GM04504 (cell line): Measurements from ENCODE around the gene ITPKC.
A peak's percentile ranks its signal among the peaks of the same experiment; 100 is the strongest.
"Not testable (repeated sequence)": the region's sequence is repeated elsewhere in the genome, so short reads cannot be mapped to it uniquely, and the experiment has no call there.

Experiments
- DNase-seq: peaks from one replicate; pipeline ENCODE4 v3.0.0-alpha.2; 2012; ENCODE audit warnings: low read depth

Gene ITPKC

DNA sequence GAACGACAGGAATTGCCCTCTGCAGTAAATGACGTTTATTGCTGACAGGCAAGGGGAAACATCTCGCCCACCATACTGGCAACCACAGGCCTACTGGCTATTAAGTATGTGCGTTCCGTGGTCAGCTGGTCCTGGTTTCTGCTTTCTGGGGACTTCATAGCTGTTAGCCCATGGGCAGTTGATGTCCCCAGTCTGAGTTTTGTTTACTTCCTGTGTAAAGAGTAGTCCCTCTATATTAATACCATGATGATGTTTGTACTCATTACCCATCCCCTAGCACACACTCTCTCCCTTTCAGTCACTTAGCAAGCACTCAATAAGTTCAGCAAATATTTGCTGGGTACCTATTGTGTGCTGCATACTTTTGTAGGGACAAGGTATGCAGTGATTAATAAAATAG is 52.0 kb downstream of the ITPKC start:
- DNase-seq: no peak

DNA sequence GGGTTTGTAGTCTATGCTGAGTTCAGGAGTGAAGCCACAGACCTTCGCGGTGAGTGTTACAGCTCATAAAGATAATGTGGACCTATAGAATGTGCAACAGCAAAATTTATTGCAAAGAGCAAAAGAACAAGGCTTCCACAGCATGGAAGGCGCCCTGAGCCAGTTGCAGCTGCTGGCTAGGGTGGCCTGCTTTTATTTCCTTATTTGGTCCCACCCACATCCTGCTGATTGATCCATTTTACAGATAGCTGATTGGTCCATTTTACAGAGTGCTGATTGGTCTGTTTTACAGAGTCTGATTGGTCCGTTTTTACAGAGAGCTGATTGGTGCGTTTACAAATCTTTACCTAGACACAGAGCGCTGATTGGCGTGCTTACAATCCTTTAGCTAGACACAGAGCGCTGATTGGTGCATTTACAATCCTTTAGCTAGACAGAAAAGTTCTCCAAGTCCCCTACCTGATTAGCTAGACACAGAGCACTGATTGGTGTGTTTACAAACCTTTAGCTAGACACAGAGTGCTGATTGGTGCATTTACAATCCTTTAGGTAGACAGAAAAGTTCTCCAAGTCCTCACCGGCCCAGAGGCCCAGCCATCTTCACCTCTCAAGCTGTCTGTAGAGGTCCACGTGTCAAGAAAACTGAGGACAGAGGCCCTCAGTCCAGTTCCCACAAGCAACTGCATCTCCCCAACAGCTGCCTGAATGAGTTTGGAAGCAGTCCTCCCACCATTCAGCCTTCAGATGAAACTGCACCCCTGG is 54.4 kb downstream of the ITPKC start:
- not testable (repeated sequence) for DNase-seq

DNA sequence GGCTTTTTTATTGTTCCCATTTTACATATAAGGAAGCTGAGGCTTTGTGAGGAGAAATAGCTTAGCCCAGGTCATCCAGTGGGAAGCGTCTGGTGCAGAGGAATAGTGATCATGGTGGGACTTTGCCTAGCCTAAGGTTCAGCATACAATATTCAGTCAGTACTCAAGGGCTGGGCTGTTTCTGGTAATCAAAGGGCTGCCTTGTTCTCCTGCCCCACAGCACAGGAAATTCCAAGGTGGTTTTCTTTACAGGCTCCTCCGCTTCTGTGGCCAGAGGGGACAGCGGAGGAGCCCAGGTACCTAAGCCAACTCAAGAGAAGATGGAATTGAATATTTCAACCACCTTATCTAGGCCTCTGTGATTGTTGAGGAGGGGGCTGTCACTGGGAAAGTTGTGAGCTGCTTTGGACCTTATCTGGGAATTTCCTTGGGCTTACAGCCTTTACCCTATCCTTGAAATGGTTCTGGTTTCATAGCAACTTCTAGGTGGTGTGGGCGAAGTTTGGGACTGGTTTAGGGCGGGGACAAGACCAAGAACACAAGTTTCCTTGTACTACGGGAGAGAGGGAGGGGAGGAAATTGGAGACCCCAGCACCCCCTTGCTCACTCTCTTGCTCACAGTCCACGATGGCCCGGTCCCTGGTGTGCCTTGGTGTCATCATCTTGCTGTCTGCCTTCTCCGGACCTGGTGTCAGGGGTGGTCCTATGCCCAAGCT is 58.2 kb downstream of the ITPKC start, which contains the start of gene MIA:
MIA (plus strand) TSS at position 606 of the 716 bp plus-strand sequence; CDS start at position 628, 22 bp downstream.
- no peak for DNase-seq

DNA sequence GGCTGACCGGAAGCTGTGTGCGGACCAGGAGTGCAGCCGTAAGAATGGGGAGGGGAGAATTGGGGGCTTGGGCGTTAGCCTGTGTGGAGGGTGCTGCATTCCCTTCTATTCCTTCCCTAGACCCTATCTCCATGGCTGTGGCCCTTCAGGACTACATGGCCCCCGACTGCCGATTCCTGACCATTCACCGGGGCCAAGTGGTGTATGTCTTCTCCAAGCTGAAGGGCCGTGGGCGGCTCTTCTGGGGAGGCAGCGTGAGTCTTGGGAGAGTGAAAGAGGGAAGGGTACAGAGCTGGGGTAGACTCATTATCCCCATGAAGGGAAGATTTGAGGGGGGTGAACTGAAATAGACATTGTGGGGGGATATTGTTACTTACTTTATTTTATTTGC is 58.7 kb downstream of the ITPKC start:
- no peak for DNase-seq

DNA sequence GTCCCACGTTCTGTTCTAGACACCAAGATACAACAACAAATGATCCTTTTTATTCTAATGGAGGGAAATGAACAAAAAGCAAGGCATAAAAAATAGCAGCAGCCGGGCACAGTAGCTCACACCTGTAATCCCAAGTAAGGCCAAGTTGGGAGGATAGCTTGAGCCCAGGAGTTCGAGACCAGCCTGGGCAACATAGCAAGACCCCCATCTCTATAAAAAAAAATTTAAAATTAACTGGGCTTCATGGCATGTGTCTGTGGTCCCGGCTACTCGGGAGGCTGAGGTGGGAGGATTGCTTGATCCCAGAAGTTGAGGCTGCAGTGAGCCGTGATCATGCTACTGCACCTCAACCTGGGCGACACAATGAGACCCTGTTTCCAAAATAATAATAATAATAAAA is 59.5 kb downstream of the ITPKC start:
- DNase-seq: no peak

DNA sequence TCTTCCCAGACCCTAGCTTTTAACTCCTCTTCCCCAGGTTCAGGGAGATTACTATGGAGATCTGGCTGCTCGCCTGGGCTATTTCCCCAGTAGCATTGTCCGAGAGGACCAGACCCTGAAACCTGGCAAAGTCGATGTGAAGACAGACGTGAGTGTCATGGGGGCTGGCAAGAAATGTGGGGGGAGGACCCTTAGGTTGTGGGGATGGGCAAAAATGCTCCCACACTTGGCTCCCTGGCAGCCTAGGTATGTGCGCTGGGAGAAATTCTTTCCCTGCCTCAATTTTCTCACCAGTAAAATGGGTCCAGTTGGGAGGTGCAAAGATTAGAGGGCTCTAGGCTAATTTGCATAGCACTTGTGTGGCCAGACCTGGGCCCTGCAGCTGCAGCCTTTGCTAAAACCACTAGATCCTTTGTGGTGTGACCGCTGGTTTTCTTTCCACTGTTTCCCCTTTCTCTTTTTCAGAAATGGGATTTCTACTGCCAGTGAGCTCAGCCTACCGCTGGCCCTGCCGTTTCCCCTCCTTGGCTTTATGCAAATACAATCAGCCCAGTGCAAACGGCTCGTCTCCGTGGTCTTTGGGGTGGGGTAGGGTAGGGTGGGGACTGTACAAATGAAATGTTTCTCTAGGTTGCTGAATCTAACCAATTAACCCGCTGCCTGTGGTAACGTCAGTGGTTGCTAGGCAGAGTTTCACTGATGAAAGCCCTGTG is 60.2 kb downstream of the ITPKC start:
- peak; percentile 85 for DNase-seq

DNA sequence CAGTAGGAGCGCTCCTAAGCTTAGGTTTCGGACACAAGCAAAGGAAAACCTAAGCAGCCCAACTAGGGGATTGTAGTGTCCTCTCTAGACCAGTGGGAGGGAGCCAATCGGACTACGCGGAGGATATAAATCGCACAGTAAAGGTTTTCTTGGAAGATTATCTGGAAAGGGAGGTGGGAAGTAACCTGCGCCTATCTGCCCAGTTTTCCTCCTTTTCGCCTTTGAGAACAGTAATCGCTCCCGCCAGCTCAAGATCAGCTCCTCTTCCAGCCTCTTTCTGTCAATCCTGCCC is 60.7 kb downstream of the ITPKC start:
- no peak for DNase-seq

DNA sequence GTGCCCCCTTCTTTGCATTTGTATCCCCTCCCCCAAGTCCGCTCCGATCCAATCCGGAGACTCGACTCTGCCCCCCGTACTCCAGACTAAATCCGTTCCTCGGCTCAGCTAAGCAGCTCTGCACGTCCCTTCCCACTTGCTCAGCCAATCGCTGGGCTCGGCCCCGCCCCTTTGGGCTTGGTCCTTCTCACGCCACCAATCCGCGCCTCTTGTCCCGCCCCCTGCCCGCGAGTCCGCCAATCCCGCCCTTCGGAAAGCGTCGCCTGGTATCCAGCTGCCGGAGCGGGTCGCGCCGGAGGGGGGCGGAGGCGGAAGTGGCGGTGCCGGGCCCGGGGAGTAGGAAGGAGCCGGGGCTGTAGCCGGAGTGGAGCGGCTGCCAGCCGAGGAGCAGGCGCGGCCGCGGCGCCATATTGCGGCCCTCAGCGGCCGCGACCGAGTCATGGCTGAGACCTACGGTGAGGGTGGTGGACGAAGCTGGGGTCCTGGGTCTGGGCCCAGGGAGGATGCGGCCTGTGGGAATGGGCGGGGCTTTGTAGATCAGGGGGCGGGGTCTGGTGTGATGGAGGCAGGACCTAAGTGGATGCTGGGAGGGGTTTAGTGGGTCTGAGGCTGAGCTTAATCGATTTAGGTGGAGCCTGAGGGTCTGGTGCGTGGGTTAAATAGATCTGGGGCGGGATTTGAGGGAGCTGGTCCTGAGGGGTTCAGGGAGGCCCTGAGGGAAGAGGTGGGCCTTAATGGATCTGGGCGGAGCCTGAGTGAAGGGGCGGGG is 61.2 kb downstream of the ITPKC start, which contains the start of gene RAB4B:
RAB4B (plus strand) TSS at position 311 of the 769 bp plus-strand sequence; CDS start at position 440, 129 bp downstream.
- peak; percentile 99 for DNase-seq

DNA sequence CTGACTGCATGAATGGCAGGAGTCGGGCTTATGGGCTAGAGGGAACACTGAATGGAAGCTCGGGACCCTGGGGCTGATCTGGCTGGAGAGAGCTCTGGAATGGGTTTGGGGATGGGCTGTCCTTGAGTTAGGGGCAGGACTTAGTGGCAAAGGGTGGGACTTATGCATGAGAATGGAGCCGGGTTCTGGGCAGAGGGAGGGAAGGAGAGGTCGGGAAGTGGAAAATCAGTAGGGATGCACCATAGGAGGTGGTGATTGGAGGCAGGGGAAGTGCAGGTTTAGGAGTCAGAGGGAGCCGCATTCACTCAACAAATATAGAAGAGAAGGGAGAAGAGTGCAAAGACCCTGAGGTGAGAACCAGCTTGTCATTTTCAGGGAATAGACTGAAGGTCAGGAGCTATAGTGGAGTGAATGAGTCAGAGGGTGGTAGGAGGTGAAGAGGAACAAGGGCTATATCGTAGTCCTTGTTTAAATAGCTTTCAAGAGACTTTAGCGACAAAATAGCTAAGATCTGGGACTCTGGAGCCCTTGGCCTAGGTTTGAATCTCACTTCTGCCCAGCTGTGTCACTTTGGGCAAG is 61.9 kb downstream of the ITPKC start:
- DNase-seq: no peak

DNA sequence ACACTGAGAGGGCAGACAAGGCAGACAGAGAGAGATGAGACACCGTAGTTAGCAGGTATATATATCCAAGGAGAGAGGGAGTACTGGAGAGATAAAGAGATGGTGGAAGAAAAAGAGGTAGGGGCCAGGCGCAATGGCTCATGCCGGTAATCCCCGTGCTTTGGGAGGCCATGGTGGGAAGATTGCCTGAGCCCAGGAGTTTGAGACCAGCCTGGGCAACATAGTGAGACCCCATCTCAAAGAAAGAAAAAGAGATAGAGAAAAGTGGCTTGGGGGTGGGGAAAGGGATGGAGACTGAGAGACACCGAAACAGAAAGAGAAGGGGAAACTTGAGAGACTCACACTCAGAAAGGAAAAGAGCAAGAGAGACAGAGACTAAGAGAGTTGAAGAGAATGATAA is 63.7 kb downstream of the ITPKC start:
- DNase-seq: no peak

DNA sequence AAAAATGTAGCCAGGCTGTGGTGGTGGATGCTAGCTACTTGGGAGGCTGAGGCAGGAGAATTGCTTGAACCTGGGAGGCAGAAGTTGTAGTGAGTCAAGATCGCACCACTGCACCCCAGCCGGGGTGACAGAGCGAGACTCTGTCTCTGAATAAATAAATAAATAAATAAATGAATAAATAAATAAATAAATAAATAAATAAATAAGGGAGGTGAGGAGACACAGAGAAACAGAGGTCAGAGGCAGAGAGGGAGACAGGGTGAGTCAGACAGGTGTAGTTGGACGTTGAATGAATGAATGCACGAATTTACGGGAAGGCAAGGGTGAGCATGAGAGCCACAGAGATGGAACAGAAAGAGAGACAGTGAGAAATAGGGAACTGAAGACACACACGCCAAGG is 64.2 kb downstream of the ITPKC start:
- no peak for DNase-seq

DNA sequence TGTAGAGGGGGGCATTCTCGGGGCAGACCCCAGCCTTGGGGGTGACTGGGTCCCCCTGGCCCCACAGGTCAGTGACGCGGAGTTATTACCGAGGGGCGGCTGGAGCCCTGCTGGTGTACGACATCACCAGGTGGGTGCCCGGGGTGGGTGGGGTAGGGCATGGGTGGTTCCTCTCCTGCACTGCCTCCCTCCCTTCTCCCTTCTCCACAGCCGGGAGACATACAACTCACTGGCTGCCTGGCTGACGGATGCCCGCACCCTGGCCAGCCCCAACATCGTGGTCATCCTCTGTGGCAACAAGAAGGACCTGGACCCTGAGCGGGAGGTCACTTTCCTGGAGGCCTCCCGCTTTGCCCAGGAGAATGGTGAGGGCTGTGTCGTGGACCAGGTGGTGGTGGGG is 66.8 kb downstream of the ITPKC start:
- DNase-seq: no peak

DNA sequence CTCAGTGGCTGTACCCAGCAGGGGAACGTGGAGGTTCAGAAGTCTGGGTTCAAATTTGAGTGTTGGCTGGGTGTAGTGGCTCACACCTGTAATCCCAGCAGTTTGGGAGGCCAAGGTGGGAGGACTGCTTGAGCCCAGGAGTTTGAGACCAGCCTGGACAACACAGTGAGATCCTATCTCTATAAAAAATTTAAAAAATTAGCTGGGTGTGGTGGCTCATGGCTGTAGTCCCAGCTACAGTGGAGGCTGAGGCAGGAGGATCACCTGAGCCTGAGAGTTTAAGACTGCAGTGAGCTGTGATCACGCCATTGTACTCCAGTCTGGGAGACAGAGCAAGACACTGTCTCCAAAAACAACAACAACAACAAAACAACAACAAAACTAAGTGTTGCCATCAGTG is 67.2 kb downstream of the ITPKC start:
- not testable (repeated sequence) for DNase-seq

DNA sequence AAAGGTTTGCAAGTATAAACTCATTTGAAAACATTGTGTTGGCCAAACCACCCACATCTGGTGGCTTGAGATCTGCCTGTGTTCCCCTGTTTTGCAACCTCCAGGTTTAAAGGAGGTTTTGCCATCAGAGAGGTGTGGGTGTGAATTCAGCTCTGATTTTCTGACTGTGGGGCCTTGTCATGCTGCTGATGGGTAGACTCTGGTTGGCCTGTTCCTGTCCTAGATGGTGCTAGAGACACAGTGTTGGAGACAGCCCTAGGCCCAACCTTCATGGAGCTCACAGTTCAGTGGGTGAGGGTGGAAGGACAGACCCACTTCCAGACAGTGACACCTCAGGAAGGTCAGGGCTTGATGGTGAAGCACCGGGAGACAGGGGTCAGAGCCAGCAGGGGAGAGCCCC is 68.6 kb downstream of the ITPKC start:
- no peak for DNase-seq

DNA sequence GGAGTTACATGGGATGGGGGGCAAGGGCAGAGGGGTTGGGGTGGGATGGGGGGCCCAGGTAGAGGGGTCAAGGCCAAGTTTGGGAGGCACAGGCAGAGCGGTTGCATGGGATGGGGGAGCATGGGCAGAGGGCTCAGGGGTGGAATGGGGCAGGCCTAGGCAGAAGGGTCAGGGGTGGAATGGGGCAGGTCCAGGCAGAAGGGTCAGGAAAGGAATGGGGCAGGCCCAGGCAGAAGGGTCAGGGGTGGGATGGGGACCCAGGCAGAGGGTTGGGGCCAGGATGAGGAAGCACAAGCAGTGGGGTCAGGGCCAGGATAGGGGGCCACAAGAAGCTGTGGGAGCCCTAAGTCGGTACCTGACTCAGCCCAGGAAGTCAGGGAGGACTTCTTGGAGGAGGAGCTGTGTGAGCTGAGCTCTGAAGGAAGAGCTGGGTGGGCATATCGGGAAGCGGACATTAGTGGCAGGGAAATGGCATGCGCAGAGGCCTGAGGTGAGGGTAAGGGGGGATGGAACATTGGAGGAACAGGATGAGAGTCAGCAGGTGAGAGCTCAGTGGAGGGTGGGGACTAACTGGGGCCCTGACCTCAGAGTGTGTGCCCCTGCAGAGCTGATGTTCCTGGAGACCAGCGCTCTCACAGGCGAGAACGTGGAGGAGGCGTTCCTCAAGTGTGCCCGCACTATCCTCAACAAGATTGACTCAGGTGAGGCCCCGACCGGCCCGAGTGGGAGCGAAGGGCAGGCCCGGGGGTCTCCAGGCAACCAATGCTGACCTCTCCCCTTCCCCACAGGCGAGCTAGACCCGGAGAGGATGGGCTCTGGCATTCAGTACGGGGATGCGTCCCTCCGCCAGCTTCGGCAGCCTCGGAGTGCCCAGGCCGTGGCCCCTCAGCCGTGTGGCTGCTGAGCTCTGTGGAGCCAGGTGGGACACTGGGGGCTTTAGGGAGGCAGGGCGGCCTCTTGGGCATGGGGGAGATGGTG is 69.4 kb downstream of the ITPKC start:
- DNase-seq: no peak
